PC-9 (cell line): ENCODE data around the gene TMEM219. TPM values are rescaled to one million over a fixed set of nuclear protein-coding genes. Genes with fewer than 3 reads are reported as not detected.

Experiments
- BruUV-seq: library from RNA; stranded (reverse); fragments of 400-500 nt; replicated peaks from 2 replicates; lab custom pipeline; 2021; lab: Mats Ljungman, UMichigan
- CTCF ChIA-PET: fragments of 300-600 bp; sonication (Branson Sonifier 250); formaldehyde crosslinking; loops from one replicate; lab custom pipeline; 2022; ENCODE audit warnings: antibody characterized with exemption; lab: Charles Lee
- POLR2A ChIA-PET: fragments of 300-600 bp; sonication (Branson Sonifier 250); formaldehyde crosslinking; loops from one replicate; lab custom pipeline; 2022; ENCODE audit warnings: antibody characterized with exemption; ENCODE audit not compliant: unreplicated experiment; lab: Charles Lee
- DNase-seq, 2 experiments: peaks; one replicate each; pipeline versions ENCODE4 v3.0.0 to v3.0.0-alpha.2; 2015 to 2022; ENCODE audit warnings: mixed read lengths in 1 of 2
- H2AFZ ChIP-seq: fragments of 200-600 bp; sonication (generic); 2 replicates; pipeline ENCODE4 v1.8.1; 2017; ENCODE audit warnings: antibody characterized with exemption
- H3F3A ChIP-seq: fragments of 200-600 bp; sonication (generic); 2 replicates; pipeline ENCODE4 v1.8.1; 2017; ENCODE audit warnings: antibody characterized with exemption, mild to moderate bottlenecking, low read depth; ENCODE audit not compliant: insufficient read depth
- H3K27ac ChIP-seq: fragments of 200-600 bp; sonication (generic); 2 replicates; pipeline ENCODE4 v1.6.1; 2016; ENCODE audit warnings: mixed run types
- H3K27me3 ChIP-seq: fragments of 200-600 bp; sonication (generic); 2 replicates; pipeline ENCODE4 v1.6.1; 2016; ENCODE audit warnings: low read depth, mixed run types; ENCODE audit not compliant: insufficient read depth
- H3K36me3 ChIP-seq: fragments of 200-600 bp; sonication (generic); 2 replicates; pipeline ENCODE4 v1.6.1; 2016; ENCODE audit warnings: low read depth, mixed run types
- H3K4me1 ChIP-seq: fragments of 200-600 bp; sonication (generic); replicated peaks from 2 replicates; pipeline ENCODE4 v1.6.1; 2016; ENCODE audit warnings: mixed run types; ENCODE audit not compliant: insufficient read depth
- H3K4me2 ChIP-seq: fragments of 200-600 bp; sonication (generic); 2 replicates; pipeline ENCODE4 v1.6.1; 2017; ENCODE audit warnings: mixed run types
- H3K4me3 ChIP-seq: fragments of 200-600 bp; sonication (generic); 2 replicates; pipeline ENCODE4 v1.6.1; 2016; ENCODE audit warnings: mixed run types
- H3K79me2 ChIP-seq: fragments of 200-600 bp; sonication (generic); 2 replicates; pipeline ENCODE4 v1.6.1; 2017; ENCODE audit warnings: low read depth, mixed run types
- H3K9me2 ChIP-seq: fragments of 200-600 bp; sonication (generic); 2 replicates; pipeline ENCODE4 v1.8.1; 2017; ENCODE audit warnings: mild to moderate bottlenecking; ENCODE audit not compliant: insufficient read depth
- H3K9me3 ChIP-seq: fragments of 200-600 bp; sonication (generic); 2 replicates; pipeline ENCODE4 v1.8.1; 2016; ENCODE audit warnings: low read depth; ENCODE audit not compliant: insufficient read depth
- H4K20me1 ChIP-seq: fragments of 200-600 bp; sonication (generic); 2 replicates; pipeline ENCODE4 v1.8.1; 2017; ENCODE audit not compliant: insufficient read depth
- EZH2 ChIP-seq: fragments of 200-600 bp; sonication (generic); IDR thresholded peaks from 2 replicates; pipeline ENCODE4 v1.8.0; 2017; ENCODE audit warnings: antibody characterized with exemption, low read depth
- intact Hi-C: fragments of 100-400 bp; cut with micrococcal nuclease; formaldehyde crosslinking; loops from one replicate; pipeline ENCODE4 v1.10.0; 2022; ENCODE audit not compliant: unreplicated experiment
- total RNA-seq: library from RNA; stranded (reverse); gene quantifications from 2 replicates; pipeline ENCODE4 v1.2.3, GENCODE V29; 2021
- TF ChIP-seq, protein P1 (sequence below): fragments of 200-600 bp; sonication (generic); conservative IDR thresholded peaks from 2 replicates; pipeline ENCODE4 v1.6.1; 2017; ENCODE audit warnings: mixed run types, antibody characterized with exemption, mild to moderate bottlenecking, moderate library complexity

TMEM219 gene
- total RNA-seq, 1 experiment from 2014 or later, result 141 TPM

DNA sequence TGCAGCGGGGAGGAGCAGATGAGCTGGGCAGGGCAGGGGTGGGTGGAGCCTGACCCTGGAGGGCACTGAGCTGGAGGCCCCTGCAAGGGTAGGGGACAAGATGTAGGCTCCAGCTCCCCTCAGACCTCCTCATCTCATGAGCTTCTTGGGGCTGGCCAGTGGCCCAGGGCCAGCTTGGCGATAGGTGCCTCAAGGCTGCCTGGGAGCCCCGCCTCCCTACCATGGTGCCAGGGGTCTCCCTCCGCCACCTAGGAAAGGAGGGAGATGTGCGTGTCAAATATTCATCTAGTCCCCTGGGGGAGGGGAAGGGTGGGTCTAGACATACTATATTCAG lies 29.7 kb downstream of the TMEM219 start:
- BruUV-seq, result no TSS peak
- H2AFZ ChIP-seq, result no peak overlapping the region
- H3K27ac ChIP-seq, result no peak overlapping the region
- no peak overlapping the region for H3K4me2 ChIP-seq
- no peaks in the 10 kb centered on the region for H3K9me2 ChIP-seq
- H3K4me1 ChIP-seq, result peaks cover 18% of the 10 kb centered on the region
- H3F3A ChIP-seq, result peaks cover 38% of the 10 kb centered on the region
- DNase-seq, result no peak
- H4K20me1 ChIP-seq, result no peaks in the 10 kb centered on the region
- no peak for TF ChIP-seq EZH2
- TF ChIP-seq, protein P1, sequence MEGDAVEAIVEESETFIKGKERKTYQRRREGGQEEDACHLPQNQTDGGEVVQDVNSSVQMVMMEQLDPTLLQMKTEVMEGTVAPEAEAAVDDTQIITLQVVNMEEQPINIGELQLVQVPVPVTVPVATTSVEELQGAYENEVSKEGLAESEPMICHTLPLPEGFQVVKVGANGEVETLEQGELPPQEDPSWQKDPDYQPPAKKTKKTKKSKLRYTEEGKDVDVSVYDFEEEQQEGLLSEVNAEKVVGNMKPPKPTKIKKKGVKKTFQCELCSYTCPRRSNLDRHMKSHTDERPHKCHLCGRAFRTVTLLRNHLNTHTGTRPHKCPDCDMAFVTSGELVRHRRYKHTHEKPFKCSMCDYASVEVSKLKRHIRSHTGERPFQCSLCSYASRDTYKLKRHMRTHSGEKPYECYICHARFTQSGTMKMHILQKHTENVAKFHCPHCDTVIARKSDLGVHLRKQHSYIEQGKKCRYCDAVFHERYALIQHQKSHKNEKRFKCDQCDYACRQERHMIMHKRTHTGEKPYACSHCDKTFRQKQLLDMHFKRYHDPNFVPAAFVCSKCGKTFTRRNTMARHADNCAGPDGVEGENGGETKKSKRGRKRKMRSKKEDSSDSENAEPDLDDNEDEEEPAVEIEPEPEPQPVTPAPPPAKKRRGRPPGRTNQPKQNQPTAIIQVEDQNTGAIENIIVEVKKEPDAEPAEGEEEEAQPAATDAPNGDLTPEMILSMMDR, result no peak
- H3K27me3 ChIP-seq, result no peaks in the 10 kb centered on the region
- H3K9me3 ChIP-seq, result no peaks in the 10 kb centered on the region
- H3K36me3 ChIP-seq, result no peaks in the 10 kb centered on the region; the same call in 1 of the 2 replicates
- POLR2A ChIA-PET, result no interaction called here
- no peak overlapping the region for H3K4me3 ChIP-seq
- H3K79me2 ChIP-seq, result peaks cover 4% of the 10 kb centered on the region
- intact Hi-C loops, result no loop called here
- CTCF ChIA-PET, result interaction anchor here (0.6 kb wide), 2 partner anchors 147 to 258 kb away, joined by 3 to 5 read pairs; no protein-coding TSS in a partner anchor

DNA sequence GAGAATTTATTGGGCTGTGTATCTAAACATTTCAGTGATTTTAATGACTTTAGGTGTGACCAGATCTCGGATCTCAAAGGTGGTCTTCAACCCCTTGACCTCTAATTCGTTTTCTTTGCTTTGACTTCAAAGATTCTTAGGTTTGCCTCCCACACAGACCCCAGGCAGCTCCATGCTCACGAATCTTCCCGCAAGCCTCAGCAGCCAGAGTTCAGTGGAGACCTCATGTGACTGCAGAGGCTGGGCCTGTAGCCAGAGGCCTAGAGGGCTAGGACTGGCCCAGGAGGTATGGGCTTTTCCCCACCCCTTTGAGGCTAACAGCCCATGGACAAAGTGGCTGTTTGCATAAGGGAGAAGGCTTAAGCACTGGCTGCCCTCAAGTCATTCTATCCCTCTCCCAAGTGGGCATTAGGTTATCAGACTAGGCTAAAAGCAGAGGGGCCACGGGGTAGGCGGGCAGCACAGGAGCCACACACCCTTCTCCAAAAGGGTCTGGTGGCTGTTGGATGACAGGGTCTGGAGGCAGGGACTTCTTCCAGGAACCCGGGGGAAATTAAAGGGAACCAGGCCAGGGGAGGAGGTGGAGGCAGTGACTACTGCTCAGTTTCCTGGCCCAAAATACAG lies 30.6 kb downstream of the TMEM219 start:
- Histone ChIP-seq H4K20me1 (no peaks in the 10 kb centered on the region), H3K79me2 (peaks cover 11% of the 10 kb centered on the region), H3K9me2 (no peaks in the 10 kb centered on the region), H3K4me3 (no peak overlapping the region), H3K27me3 (no peaks in the 10 kb centered on the region), H2AFZ (no peak overlapping the region), H3K36me3 (no peaks in the 10 kb centered on the region), H3K4me2 (no peak overlapping the region), H3F3A (peaks cover 44% of the 10 kb centered on the region), H3K4me1 (peaks cover 25% of the 10 kb centered on the region), H3K27ac (no peak overlapping the region), H3K9me3 (no peaks in the 10 kb centered on the region)
- peak in 1 of 2 experiments; percentile 23 for DNase-seq
- no TSS peak for BruUV-seq
- intact Hi-C loops, result no loop called here
- POLR2A ChIA-PET, result no interaction called here
- CTCF ChIA-PET, result no interaction called here
- TF ChIP-seq EZH2, result no peak
- TF ChIP-seq, protein P1, result no peak

DNA sequence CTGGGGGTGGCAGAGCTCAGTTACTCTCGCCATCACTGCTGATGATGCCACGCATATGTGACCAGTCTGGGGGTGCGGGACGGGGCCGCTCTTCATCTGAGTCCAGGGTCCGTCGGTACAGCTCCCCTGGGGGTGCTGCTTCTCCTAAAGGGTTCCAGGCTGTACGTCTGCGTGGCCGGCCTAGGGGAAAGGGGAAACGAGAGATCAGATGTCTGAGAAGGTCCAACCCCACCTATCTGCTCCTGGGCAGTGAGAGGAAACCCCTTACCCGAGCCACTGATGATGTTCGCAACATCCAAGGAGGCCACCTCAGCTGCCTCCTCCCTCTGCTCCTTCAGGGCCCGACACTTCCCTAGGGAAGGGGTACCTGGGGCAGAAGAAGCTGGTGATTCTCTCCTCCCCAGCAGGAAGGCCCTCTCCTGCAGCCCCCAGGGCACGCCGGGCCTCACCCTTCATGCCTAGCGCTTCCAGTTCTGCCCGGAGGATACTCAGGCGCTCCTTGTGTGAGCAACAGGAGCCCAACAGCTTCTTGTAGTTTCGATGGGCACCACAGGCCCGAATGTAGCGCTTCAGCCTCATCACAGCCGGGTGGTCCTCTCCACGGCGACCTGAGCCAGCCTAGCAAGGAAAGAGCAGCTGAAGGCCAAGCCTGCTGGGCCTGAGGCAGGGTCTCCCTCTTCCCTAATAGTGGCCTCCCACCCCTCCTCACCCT lies 31.5 kb downstream of the TMEM219 start:
- H3K36me3 ChIP-seq, result no peaks in the 10 kb centered on the region
- CTCF ChIA-PET, result interaction anchor here (0.6 to 0.7 kb wide), 2 partner anchors 18 to 273 kb away, joined by 3 to 6 read pairs; no protein-coding TSS in a partner anchor
- peaks cover 25% of the 10 kb centered on the region for H3K4me1 ChIP-seq

More for the DNA sequence above, 31.5 kb downstream of the TMEM219 start:
- Histone ChIP-seq H3K4me2 (peak overlapping the region; percentile 78; the same call in 1 of the 2 replicates), H3K9me2 (no peaks in the 10 kb centered on the region), H3K27ac (no peak overlapping the region), H2AFZ (no peak overlapping the region), H3F3A (peaks cover 44% of the 10 kb centered on the region), H3K9me3 (no peaks in the 10 kb centered on the region), H3K27me3 (no peaks in the 10 kb centered on the region), H4K20me1 (no peaks in the 10 kb centered on the region), H3K79me2 (peaks cover 11% of the 10 kb centered on the region), H3K4me3 (no peak overlapping the region)
- peak in 1 of 2 experiments; percentile 21 for DNase-seq
- TF ChIP-seq, protein P1, result no peak
- no peak for TF ChIP-seq EZH2
- no TSS peak for BruUV-seq
- intact Hi-C loops, result no loop called here
- POLR2A ChIA-PET, result no interaction called here
